HepG2 (cell line): Measurements from ENCODE around the gene DAZAP1. TPM values are rescaled to one million over a fixed set of nuclear protein-coding genes. Genes with fewer than 3 reads are reported as not detected.

Experiments
- CBX2 ChIP-seq, 2 experiments: fragments of 200-600 bp in 1 of 2; sonication (generic); formaldehyde crosslinking in 1 of 2; IDR thresholded peaks; 2 replicates each; pipeline versions ENCODE4 v1.7.0 to v1.8.1; 2018 to 2022; ENCODE audit warnings: low read depth in 2 of 2, low read length in 1 of 2, mild to moderate bottlenecking in 1 of 2, missing genetic modification reagents in 1 of 2
- FOSL2 ChIP-seq: sonication (generic); formaldehyde crosslinking; IDR thresholded peaks from 2 replicates; pipeline ENCODE4 v1.4.0; 2020; ENCODE audit warnings: missing genetic modification reagents
- HDAC1 ChIP-seq: sonication (generic); formaldehyde crosslinking; IDR thresholded peaks from 2 replicates; pipeline ENCODE4 v1.5.1; 2020; ENCODE audit warnings: mild to moderate bottlenecking, missing genetic modification reagents
- HNF4G ChIP-seq, 2 experiments: sonication (generic) in 1 of 2; formaldehyde crosslinking in 1 of 2; IDR thresholded peaks; 2 replicates each; pipeline versions ENCODE4 v1.4.0 to v1.6.1; 2011 to 2020; ENCODE audit warnings: borderline replicate concordance in 2 of 2, low read depth in 2 of 2, mild to moderate bottlenecking in 2 of 2, low read length in 1 of 2, missing genetic modification reagents in 1 of 2, moderate library complexity in 1 of 2
- PRMT3 ChIP-seq: sonication (generic); formaldehyde crosslinking; IDR thresholded peaks from 2 replicates; pipeline ENCODE4 v1.8.1; 2022; ENCODE audit warnings: low read depth, mild to moderate bottlenecking, moderate library complexity, missing genetic modification reagents, borderline replicate concordance
- TBX3 ChIP-seq: fragments of 450-650 bp; IDR thresholded peaks from 2 replicates; pipeline ENCODE4 v1.6.1; 2017; ENCODE audit warnings: antibody characterized with exemption, mild to moderate bottlenecking, inconsistent platforms, borderline replicate concordance
- TEAD3 ChIP-seq: optimal IDR thresholded peaks from 2 replicates; pipeline ENCODE3; 2016; ENCODE audit warnings: borderline replicate concordance
- THAP8 ChIP-seq: sonication (generic); formaldehyde crosslinking; IDR thresholded peaks from 2 replicates; pipeline ENCODE4 v1.5.1; 2020; ENCODE audit warnings: missing genetic modification reagents, mild to moderate bottlenecking, borderline replicate concordance
- XRCC5 ChIP-seq: fragments of 200-400 bp; formaldehyde crosslinking; optimal IDR thresholded peaks from 2 replicates; pipeline ENCODE3; 2017; ENCODE audit warnings: mild to moderate bottlenecking, low read length
- ZBED4 ChIP-seq: sonication (generic); formaldehyde crosslinking; IDR thresholded peaks from 2 replicates; pipeline ENCODE4 v1.4.0; 2020; ENCODE audit warnings: missing genetic modification reagents, borderline replicate concordance
- ZBTB7A ChIP-seq: sonication (generic); formaldehyde crosslinking; IDR thresholded peaks from 2 replicates; pipeline ENCODE4 v1.8.0; 2022; ENCODE audit warnings: mild to moderate bottlenecking, missing genetic modification reagents
- ZKSCAN1 ChIP-seq: fragments of 150-350 bp; IDR thresholded peaks from 2 replicates; pipeline ENCODE4 v1.6.1; 2014; ENCODE audit warnings: low read length
- ZNF484 ChIP-seq: sonication (generic); formaldehyde crosslinking; IDR thresholded peaks from 2 replicates; pipeline ENCODE4 v1.5.1; 2020; ENCODE audit warnings: mild to moderate bottlenecking, low read depth, missing genetic modification reagents, borderline replicate concordance
- ZNF512B ChIP-seq: sonication (generic); formaldehyde crosslinking; IDR thresholded peaks from 2 replicates; pipeline ENCODE4 v1.5.1; 2020; ENCODE audit warnings: missing genetic modification reagents, mild to moderate bottlenecking, borderline replicate concordance
- ZNF687 ChIP-seq: sonication (generic); formaldehyde crosslinking; IDR thresholded peaks from 2 replicates; pipeline ENCODE4 v1.5.1; 2020; ENCODE audit warnings: mild to moderate bottlenecking, missing genetic modification reagents, moderate library complexity
- polyA plus RNA-seq, 8 experiments: library from polyadenylated mRNA; depleted of rRNA in 3 of 8; stranded (reverse) in 7 of 8; unstranded in 1 of 8; fragments of >200 nt; fragmentation: Illumina TruSeq in 4 of 8; extraction: Trizol in 4 of 8; gene quantifications; 2 replicates each; pipeline versions ENCODE4 v1.2.1 to v1.2.3, GENCODE V29; 2011 to 2016; ENCODE audit warnings: low read depth in 4 of 8, missing spikeins in 1 of 8, mixed read lengths in 1 of 8; ENCODE audit not compliant: insufficient read depth in 1 of 8
- total RNA-seq, 5 experiments: library from RNA; depleted of rRNA; stranded (reverse); fragments of >200 nt; fragmentation: Illumina TruSeq; extraction: Trizol; gene quantifications; 2 replicates each; pipeline ENCODE4 v1.2.3, GENCODE V29; 2016; ENCODE audit warnings: low read depth in 1 of 5

DAZAP1 gene
- total and polyA plus RNA-seq, 2 of the 13 experiments (the other 11 are each of a cell fraction or from before 2014, with no cell fraction given) = 63.3 to 79.2 TPM

- TF ChIP-seq ZNF687 (0 out of 2 replicates have a peak, but pooled peaks have one; percentile 28), CBX2 (IDR thresholded peaks at IDR 0.05; ENCODE audit: low read depth, low read length) (no peak), CBX2 (CRISPR knock-in tag; IDR thresholded peaks at IDR 0.05; ENCODE audit: low read depth) (no peak), ZBTB7A (CRISPR knock-in tag) (0 out of 2 replicates have a peak, but pooled peaks have one; percentile 16), ZKSCAN1 (peak; percentile 100), ZNF512B (CRISPR knock-in tag) (no peak), XRCC5 (peak; percentile 11), HNF4G (IDR thresholded peaks at IDR 0.05; ENCODE audit: borderline replicate concordance, low read depth, low read length) (peak; percentile 45; the same call in 1 of the 2 replicates), HNF4G (CRISPR knock-in tag; IDR thresholded peaks at IDR 0.05; ENCODE audit: borderline replicate concordance, low read depth) (no peak), HDAC1 (CRISPR knock-in tag) (no peak), TBX3 (no peak), ZNF484 (CRISPR knock-in tag) (no peak), TEAD3 (peak; percentile 16), PRMT3 (CRISPR knock-in tag) (no peak), FOSL2 (CRISPR knock-in tag) (no peak), THAP8 (CRISPR knock-in tag) (no peak), ZBED4 (CRISPR knock-in tag) (no peak)
Observed at GRCh38 chr19:1482361-1483130, 75.2 kb downstream of the DAZAP1 start (continued).
